Colon (tissue), 2 donors: Measurements from ENCODE around the gene PNPLA7.
"Not testable (repeated sequence)": the region's sequence is repeated elsewhere in the genome, so short reads cannot be mapped to it uniquely, and the experiment has no call there.

ENCODE experiments used
- FAIRE-seq: peaks from 2 replicates; lab custom pipeline; 2012; peaks lifted over from hg19 to GRCh38; lab: Jason Lieb, UNC
- donor health status: control.
- donor health status: control.

Gene PNPLA7

DNA sequence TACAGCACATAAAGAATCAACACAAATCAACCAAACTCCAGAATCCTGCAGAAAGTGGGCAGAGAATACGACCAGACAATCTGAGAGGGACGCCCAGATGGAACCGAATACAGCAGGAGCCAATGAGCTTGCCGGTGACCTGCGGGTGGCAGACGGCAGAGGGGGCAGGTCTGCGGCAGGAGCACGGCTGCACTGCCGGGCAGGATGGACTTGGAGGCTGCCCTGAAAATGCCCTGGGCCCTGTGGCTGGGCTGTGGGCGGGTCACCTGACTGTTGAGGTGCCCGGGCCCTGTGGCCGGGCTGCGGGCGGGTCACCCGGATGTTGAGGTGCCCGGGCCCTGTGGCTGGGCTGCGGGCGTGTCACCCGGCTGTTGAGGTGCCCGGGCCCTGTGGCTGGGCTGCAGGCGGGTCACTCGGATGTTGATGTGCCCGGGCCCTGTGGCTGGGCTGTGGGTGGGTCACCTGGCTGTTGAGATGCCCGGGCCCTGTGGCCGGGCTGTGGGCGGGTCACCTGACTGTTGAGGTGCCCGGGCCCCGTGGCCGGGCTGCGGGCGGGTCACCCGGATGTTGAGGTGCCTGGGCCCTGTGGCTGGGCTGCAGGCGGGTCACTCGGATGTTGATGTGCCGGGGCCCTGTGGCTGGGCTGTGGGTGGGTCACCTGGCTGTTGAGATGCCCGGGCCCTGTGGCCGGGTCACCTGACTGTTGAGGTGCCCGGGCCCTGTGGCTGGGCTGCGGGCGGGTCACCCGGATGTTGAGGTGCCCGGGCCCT, 36.2 kb downstream of the PNPLA7 start:
- FAIRE-seq = not testable (repeated sequence)

- not testable (repeated sequence) for FAIRE-seq
These were observed 37.1 kb downstream of the PNPLA7 start for GRCh38 chr9:137513136-137513535.

- FAIRE-seq = no peak
These were observed 38.3 kb downstream of the PNPLA7 start for GRCh38 chr9:137511758-137512463.

GRCh38 chr9:137511126-137511525, 39.1 kb downstream of the PNPLA7 start:
- not testable (repeated sequence) for FAIRE-seq

GRCh38 chr9:137509198-137509597, 41.0 kb downstream of the PNPLA7 start:
- no peak for FAIRE-seq

- no peak for FAIRE-seq
These were observed 43.5 kb downstream of the PNPLA7 start for GRCh38 chr9:137506702-137507171.

GRCh38 chr9:137506274-137506673, 43.9 kb downstream of the PNPLA7 start:
- FAIRE-seq = no peak

DNA sequence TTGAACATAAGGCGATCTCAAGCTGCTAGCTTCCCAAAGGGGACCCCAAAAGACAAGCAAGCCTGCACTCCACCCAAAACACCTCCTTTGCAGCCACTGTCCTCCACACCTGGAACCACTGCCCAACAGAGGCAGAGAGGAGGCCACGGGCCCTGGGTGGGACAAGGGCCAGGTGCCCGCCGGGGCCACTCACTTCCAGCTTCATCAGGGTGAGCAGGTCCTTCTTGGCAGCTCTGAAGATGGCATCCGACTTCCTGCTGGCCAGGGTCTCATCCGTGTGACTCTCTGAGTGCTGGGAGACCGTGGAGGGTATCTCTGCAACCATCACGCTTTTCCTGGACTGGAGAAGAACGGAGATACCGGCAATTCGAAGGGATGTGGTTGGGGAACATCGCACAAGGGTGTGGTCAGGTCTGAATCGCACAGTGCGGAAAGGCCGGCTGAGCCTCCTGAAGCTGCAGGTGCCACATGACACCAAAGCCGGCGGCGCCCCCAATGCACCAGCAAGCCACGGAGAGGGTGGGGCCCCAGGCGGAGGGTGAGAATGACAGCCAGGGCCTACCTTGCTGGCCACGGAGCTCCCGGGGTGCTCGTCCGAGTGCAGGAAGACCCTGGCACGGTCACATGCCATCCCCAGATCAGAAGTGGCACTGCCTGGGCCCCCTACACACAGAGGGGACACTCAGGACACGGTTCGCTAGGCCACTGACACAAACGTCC, 44.6 kb downstream of the PNPLA7 start:
- FAIRE-seq = no peak

GRCh38 chr9:137504432-137504777, 45.8 kb downstream of the PNPLA7 start:
- no peak for FAIRE-seq

- FAIRE-seq = no peak
These were observed 47.9 kb downstream of the PNPLA7 start for GRCh38 chr9:137502008-137502911.

GRCh38 chr9:137501457-137501856, 48.7 kb downstream of the PNPLA7 start:
- no peak for FAIRE-seq

DNA sequence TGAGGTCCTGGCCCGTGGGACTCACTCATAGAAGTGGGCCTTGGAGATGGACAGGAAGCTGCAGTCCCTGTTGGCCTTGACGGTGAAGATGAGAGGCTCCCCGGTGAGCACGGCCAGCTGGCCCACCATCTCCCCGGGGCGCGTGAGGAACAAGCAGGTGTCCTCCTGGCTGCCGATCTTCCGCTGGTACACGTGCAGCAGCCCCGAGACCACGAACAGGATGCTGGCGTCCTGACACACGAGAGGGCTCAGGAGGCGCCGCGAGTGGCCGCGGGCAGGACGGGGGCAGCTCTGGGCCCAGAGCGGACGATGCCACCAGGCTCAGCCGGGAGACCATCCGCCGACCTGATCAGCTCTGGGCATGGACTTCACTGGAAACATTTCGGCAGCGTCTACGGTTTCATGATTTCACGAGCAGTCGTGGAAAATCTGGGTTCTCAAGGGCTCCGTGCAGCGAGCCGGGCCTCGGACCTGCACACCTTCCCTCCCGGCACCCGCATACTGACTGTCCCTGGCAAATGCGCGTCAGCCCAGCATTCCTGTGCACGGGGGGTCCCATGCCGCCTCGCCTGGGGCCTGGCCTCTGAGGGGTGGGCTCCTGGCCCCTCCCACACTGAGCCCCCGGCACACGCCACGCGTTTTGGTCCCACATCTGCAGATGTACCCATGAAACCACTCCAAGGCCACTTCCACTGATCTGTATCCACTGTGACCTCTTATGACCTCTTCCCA, 49.4 kb downstream of the PNPLA7 start:
- no peak for FAIRE-seq

DNA sequence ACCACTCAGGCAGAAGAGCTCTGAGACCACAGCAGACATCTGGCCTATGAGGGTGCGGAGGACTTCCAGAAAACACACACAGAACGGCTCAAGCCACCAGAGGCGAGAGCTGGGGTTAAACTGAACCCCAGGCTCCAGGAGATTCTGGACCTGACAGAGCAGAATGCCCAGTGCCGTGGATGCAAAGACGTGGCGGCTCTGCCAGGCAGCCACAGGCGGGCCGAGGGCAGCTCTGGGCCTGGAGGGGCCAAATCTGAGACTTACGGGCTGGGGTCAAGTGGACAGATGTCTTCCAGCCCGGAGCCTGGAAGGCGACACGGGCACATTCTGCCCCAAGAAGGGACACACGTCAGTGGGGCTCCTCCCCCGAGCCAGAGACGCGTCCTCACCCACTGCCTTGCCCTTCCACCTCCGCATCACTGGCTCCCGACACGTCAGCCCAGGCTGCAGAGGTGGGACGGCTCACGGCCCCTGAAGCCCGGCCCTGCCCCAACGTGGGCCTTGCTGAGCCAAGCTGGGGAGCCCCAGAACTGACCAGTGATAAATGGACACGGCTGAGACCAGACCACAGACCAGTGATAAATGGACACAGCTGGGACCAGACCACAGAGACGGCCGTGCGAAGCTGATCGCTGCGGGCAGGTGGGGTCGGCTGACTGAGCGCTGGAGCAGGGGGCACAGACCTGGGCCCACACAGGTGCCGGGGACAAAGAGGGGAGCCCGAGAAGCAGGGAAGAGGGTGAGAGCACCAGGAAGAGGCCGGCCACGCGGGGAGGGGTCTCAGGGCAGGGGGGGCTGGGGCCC, 50.1 kb downstream of the PNPLA7 start:
- no peak for FAIRE-seq

- FAIRE-seq = no peak
These were observed 50.8 kb downstream of the PNPLA7 start for GRCh38 chr9:137499416-137499815.

GRCh38 chr9:137498720-137499150, 51.5 kb downstream of the PNPLA7 start:
- no peak for FAIRE-seq

GRCh38 chr9:137497921-137498719, 52.1 kb downstream of the PNPLA7 start:
- FAIRE-seq = no peak

DNA sequence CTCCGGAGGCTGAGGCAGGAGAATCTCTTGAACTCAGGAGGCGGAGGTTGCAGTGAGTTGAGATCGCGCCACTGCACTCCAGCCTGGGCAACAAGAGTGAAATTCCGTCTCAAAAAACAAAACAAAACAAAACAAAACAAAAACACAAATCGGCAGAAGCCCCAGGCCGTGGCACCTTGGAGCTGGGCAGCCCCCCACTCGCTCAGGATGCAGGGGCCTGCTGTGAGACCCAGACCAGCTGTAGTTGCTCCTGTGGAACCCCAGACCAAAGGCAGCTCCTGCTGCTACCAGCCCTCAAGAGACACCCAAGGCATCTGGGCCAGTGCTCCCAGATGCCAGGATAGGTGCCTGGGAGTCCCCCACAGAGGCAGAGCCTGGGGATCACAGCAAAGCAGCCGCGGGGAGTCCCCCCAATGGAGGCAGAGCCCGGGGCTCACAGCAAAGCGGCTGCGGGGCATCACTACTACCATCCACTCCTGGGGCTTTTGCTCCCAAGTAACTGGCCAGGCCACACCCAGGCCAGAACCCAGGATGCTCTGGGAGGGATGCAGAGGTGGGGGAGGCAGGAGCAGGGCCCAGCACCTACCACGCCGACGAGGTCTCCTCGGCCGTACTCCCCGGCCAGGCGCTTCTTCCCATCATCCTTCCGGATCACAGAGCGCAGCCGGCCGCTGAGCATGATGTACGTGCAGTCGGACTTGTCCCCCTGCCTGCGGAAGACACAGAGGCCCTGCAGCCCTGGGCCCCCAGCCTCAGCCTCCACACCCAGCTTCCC, 53.4 kb downstream of the PNPLA7 start:
- no peak for FAIRE-seq

GRCh38 chr9:137494550-137495351, 55.5 kb downstream of the PNPLA7 start:
- FAIRE-seq = no peak
